CD4-positive, alpha-beta T cell (primary cell): ENCODE measurements around the gene SLC7A6. TPM values are rescaled to one million over a fixed set of nuclear protein-coding genes. Genes with fewer than 3 reads are reported as not detected.

Experiments
- ATAC-seq: fragments of 200-7000 bp; cut with Tn5 transposase; one replicate; pipeline ENCODE4 v1.10.0; 2022; ENCODE audit warnings: mild to moderate bottlenecking; ENCODE audit not compliant: poor library complexity
- CTCF ChIA-PET: fragments of 350-600 bp; sonication (Branson Sonifier 250); formaldehyde crosslinking; loops from one replicate; lab custom pipeline; 2021; ENCODE audit warnings: antibody characterized with exemption, inconsistent platforms; lab: Charles Lee
- POLR2A ChIA-PET: fragments of 350-600 bp; sonication (Branson Sonifier 250); formaldehyde crosslinking; loops from one replicate; lab custom pipeline; 2021; ENCODE audit warnings: antibody characterized with exemption, inconsistent platforms; lab: Charles Lee
- DNase-seq, 14 experiments: peaks; one replicate each; pipeline ENCODE4 v3.0.0-alpha.2; 2013 to 2020; ENCODE audit warnings: mixed read lengths in 2 of 14
- H3K27ac ChIP-seq, 2 donors: one replicate each; pipeline versions ENCODE4 v1.5.1 to v1.7.0; 2013; ENCODE audit warnings: low read length in 2 of 2, low read depth in 1 of 2, mild to moderate bottlenecking in 1 of 2
- H3K27me3 ChIP-seq, 2 experiments: 1 replicate in 1 of 2; 2 replicates in 1 of 2; pipeline versions ENCODE4 v1.6.1 to v1.7.0; 2013; ENCODE audit warnings: low read length in 2 of 2, control low read depth in 1 of 2, mild to moderate bottlenecking in 1 of 2, moderate library complexity in 1 of 2; ENCODE audit not compliant: insufficient read depth in 2 of 2, control insufficient read depth in 1 of 2
- H3K36me3 ChIP-seq: one replicate; pipeline ENCODE4 v1.6.1; 2013; ENCODE audit warnings: low read length, control low read depth; ENCODE audit not compliant: insufficient read depth
- H3K4me1 ChIP-seq: one replicate; pipeline ENCODE4 v1.6.1; 2013; ENCODE audit warnings: low read length, control low read depth; ENCODE audit not compliant: insufficient read depth
- H3K4me3 ChIP-seq: one replicate; pipeline ENCODE4 v1.5.1; 2013; ENCODE audit warnings: mild to moderate bottlenecking, low read length, moderate library complexity
- H3K9me3 ChIP-seq, 2 experiments: 1 replicate in 1 of 2; 2 replicates in 1 of 2; pipeline versions ENCODE4 v1.6.1 to v1.7.0; 2013; ENCODE audit warnings: low read length in 2 of 2, mild to moderate bottlenecking in 2 of 2, control low read depth in 1 of 2, moderate library complexity in 1 of 2; ENCODE audit not compliant: control insufficient read depth in 1 of 2, insufficient read depth in 1 of 2
- H3K27ac Mint-ChIP-seq: one replicate; pipeline ENCODE4 v1.8.0; 2020; ENCODE audit warnings: mixed read lengths
- H3K27me3 Mint-ChIP-seq: one replicate; pipeline ENCODE4 v1.8.0; 2021; ENCODE audit warnings: mixed read lengths
- H3K36me3 Mint-ChIP-seq: one replicate; pipeline ENCODE4 v1.8.0; 2021; ENCODE audit warnings: low read depth, mixed read lengths
- H3K4me1 Mint-ChIP-seq: one replicate; pipeline ENCODE4 v1.8.0; 2021; ENCODE audit warnings: low read depth, mixed read lengths
- H3K4me3 Mint-ChIP-seq: one replicate; pipeline ENCODE4 v1.8.0; 2020; ENCODE audit warnings: mild to moderate bottlenecking, mixed read lengths
- H3K9me3 Mint-ChIP-seq: one replicate; pipeline ENCODE4 v1.8.0; 2020; ENCODE audit warnings: mixed read lengths
- intact Hi-C, 2 experiments: fragments of 100-400 bp; cut with DNase I in 1 of 2; cut with micrococcal nuclease in 1 of 2; formaldehyde crosslinking; loops; one replicate each; pipeline versions ENCODE4 v1.15.1 to v1.9.0; 2023 to 2025; cut with DNase I, micrococcal nuclease
- total RNA-seq, 174 experiments: library from RNA in 2 of 174; stranded (reverse) in 2 of 174; gene quantifications; one replicate each; pipeline ENCODE4 v1.2.3 and lab custom pipeline; 2021 to 2026
- TF ChIP-seq, protein P1 (sequence below): fragments of 200-600 bp; IDR thresholded peaks from one replicate; pipeline ENCODE4 v1.8.0; 2022; ENCODE audit warnings: antibody characterized with exemption, mild to moderate bottlenecking

Gene SLC7A6
- total RNA-seq, 2 experiments from 2014 or later, result 187 to 197 TPM

DNA sequence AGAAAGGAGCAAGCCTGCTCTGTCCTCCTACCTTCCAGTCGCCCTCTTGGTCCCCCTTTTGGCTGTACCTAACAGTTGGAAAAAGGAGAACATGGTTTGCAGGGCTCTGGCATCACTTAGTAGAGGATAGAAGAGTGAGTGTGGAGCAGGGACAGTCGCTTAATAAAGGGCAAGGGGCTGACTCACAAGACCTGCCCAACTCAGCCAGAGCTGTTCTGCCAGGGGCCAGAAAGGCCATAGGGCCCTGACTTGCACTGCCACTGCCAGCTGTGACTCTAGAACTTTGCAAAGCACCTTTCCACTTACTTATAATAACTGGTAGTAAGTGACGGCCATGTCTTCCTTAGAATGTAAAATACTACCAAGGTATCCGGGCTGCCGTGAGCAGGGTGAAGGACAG is 60.0 kb downstream of the SLC7A6 start:
- peaks cover 50% of the 10 kb centered on the region for H3K36me3 ChIP-seq
- Mint-ChIP-seq H3K27me3 (no peaks in the 10 kb centered on the region), H3K4me1 (peaks cover 9% of the 10 kb centered on the region), H3K27ac (no peak overlapping the region), H3K9me3 (no peaks in the 10 kb centered on the region), H3K4me3 (no peak overlapping the region), H3K36me3 (peaks cover 59% of the 10 kb centered on the region)
- H3K9me3 ChIP-seq, result no peaks in the 10 kb centered on the region
- H3K27me3 ChIP-seq, result no peaks in the 10 kb centered on the region
- CTCF ChIA-PET, result interaction anchor here (8.3 kb wide), 1 partner anchor 62 kb away, joined by 148 read pairs; the partner anchor contains the start of gene SLC7A6
- TF ChIP-seq, protein P1, sequence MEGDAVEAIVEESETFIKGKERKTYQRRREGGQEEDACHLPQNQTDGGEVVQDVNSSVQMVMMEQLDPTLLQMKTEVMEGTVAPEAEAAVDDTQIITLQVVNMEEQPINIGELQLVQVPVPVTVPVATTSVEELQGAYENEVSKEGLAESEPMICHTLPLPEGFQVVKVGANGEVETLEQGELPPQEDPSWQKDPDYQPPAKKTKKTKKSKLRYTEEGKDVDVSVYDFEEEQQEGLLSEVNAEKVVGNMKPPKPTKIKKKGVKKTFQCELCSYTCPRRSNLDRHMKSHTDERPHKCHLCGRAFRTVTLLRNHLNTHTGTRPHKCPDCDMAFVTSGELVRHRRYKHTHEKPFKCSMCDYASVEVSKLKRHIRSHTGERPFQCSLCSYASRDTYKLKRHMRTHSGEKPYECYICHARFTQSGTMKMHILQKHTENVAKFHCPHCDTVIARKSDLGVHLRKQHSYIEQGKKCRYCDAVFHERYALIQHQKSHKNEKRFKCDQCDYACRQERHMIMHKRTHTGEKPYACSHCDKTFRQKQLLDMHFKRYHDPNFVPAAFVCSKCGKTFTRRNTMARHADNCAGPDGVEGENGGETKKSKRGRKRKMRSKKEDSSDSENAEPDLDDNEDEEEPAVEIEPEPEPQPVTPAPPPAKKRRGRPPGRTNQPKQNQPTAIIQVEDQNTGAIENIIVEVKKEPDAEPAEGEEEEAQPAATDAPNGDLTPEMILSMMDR, result no peak
- POLR2A ChIA-PET, result interaction anchor here (0.6 kb wide), 1 partner anchor 1380 kb away, joined by 3 read pairs; no protein-coding TSS in a partner anchor
- intact Hi-C loops, result no loop called here
- ATAC-seq, result no peak
- no peak overlapping the region for H3K27ac ChIP-seq
- no peak overlapping the region for H3K4me3 ChIP-seq
- no peak for DNase-seq
- peaks cover 5% of the 10 kb centered on the region for H3K4me1 ChIP-seq

DNA sequence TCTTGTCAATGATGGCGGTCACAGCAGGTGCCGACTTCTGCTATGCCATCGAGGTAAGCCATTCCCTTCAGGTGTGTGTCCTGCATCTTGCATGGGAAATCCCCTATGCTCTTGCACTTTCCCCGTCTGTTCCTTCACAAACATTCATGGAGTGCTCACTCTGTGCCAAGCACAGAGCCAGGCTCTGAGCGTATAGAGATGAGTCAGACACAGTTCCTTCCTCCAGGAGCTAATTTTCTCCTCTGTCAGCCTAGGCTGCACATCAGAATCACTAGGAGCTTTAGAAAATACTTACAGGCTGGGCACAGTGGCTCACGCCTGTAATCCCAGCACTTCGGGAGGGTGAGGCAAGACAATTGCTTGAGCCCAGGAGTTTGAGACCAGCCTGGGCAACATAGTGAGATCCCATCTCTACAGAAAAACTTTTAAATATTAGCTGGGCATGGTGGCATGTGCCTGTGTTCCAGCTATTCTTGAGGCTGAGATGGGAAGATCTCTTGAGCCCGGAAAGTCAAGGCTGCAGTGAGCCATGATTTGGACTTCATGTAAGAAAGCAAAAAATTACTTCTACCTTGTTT is 60.5 kb downstream of the SLC7A6 start:
- POLR2A ChIA-PET, result no interaction called here

DNA sequence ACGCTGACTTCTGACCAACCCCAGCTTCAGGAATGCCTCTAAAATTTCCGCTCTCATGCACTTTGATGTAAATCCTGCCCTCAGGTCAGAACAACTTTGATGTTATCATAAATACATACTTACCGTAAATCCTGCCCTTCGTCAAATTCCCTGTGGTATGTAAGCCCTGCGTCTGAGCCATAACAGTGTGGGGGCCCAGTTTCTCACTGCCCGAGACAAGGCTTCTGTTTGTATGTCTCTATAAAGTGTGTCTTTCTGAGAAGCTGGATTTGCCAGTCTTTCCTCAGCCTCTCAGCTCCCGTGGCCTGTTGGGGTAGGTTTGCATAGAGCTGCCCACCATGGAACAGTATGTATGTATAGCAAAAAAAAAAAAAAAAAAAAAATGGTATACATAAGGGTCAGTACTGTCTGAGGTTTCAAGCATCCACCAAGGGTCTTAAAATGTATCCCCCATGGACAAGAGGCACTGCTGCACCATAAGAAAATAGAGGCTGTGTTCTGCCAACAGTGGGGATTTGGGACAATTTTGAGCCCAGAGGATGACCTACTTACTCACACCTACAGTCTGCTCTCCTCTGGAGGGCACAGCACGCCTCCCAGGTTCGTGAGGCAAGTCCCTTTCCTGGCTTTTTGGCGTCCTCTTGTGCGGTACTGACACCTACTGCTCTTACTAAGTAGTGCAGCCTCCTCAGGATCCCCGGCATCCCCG is 64.0 kb downstream of the SLC7A6 start:
- Mint-ChIP-seq H3K36me3 (peaks cover 59% of the 10 kb centered on the region), H3K4me3 (no peak overlapping the region), H3K4me1 (peaks cover 21% of the 10 kb centered on the region), H3K27me3 (no peaks in the 10 kb centered on the region), H3K9me3 (no peaks in the 10 kb centered on the region), H3K27ac (peak overlapping the region; percentile 1)
- H3K9me3 ChIP-seq, result no peaks in the 10 kb centered on the region
- ChIA-PET POLR2A (interaction anchor here (0.7 to 3.3 kb wide), 7 partner anchors 9 to 90 kb away, joined by 3 to 18 read pairs (median 4); partner anchors contain the start of genes PLA2G15, PRMT7, SLC7A6 and SLC7A6OS), CTCF (interaction anchor here (0.6 to 8.3 kb wide), 26 partner anchors 11 to 561 kb away, joined by 3 to 148 read pairs (median 4); partner anchors contain the start of genes PLA2G15, PRMT7, SLC7A6 and SLC7A6OS)
- ATAC-seq (peak; percentile 100), DNase-seq (peak; percentile 67 to 91 (median 74))
- H3K4me3 ChIP-seq, result no peak overlapping the region
- intact Hi-C loops, result loop anchor here (1.0 to 2.0 kb wide), 3 partner anchors 18 to 88 kb away; partner anchors contain the start of genes PRMT7 (in 1 of the 2) and SLC7A6OS (in 1 of the 2)
- TF ChIP-seq, protein P1, result peak; percentile 92
- no peak overlapping the region for H3K27ac ChIP-seq
- H3K27me3 ChIP-seq, result no peaks in the 10 kb centered on the region
- H3K4me1 ChIP-seq, result peaks cover 19% of the 10 kb centered on the region
- peaks cover 44% of the 10 kb centered on the region for H3K36me3 ChIP-seq

More for the DNA sequence above, 60.5 kb downstream of the SLC7A6 start:
- Mint-ChIP-seq H3K36me3 (peaks cover 54% of the 10 kb centered on the region), H3K27me3 (no peaks in the 10 kb centered on the region), H3K4me3 (no peak overlapping the region), H3K9me3 (no peaks in the 10 kb centered on the region), H3K27ac (no peak overlapping the region), H3K4me1 (peaks cover 9% of the 10 kb centered on the region)
- no peaks in the 10 kb centered on the region for H3K9me3 ChIP-seq
- H3K4me3 ChIP-seq, result no peak overlapping the region
- CTCF ChIA-PET, result interaction anchor here (8.3 kb wide), 1 partner anchor 62 kb away, joined by 148 read pairs; the partner anchor contains the start of gene SLC7A6
- TF ChIP-seq, protein P1, result no peak
- no peak for DNase-seq
- peaks cover 46% of the 10 kb centered on the region for H3K36me3 ChIP-seq
- H3K4me1 ChIP-seq, result peaks cover 5% of the 10 kb centered on the region
- ATAC-seq, result no peak
- intact Hi-C loops, result loop anchor here in 1 of 2 experiments (1.0 kb wide), 1 partner anchor 12 kb away; no protein-coding TSS in a partner anchor
- no peak overlapping the region for H3K27ac ChIP-seq
- H3K27me3 ChIP-seq, result no peaks in the 10 kb centered on the region
